KMS-11 (cell line): ENCODE data around the gene CD6.

Experiments
- H2AFZ ChIP-seq: fragments of 200-600 bp; sonication (generic); 2 replicates; pipeline ENCODE4 v1.6.1; 2016; ENCODE audit warnings: antibody characterized with exemption, mixed run types, low read depth
- H3K27ac ChIP-seq: fragments of 200-600 bp; sonication (generic); 2 replicates; pipeline ENCODE4 v1.6.1; 2016; ENCODE audit warnings: mild to moderate bottlenecking, mixed run types
- H3K27me3 ChIP-seq: fragments of 200-600 bp; sonication (generic); 2 replicates; pipeline ENCODE4 v1.6.1; 2017; ENCODE audit warnings: mild to moderate bottlenecking, low read depth, mixed run types, moderate library complexity; ENCODE audit not compliant: insufficient read depth
- H3K36me3 ChIP-seq: fragments of 200-600 bp; sonication (generic); 2 replicates; pipeline ENCODE4 v1.6.1; 2017; ENCODE audit warnings: mild to moderate bottlenecking, mixed run types; ENCODE audit not compliant: insufficient read depth
- H3K4me1 ChIP-seq: fragments of 200-600 bp; sonication (generic); 2 replicates; pipeline ENCODE4 v1.6.1; 2016; ENCODE audit warnings: mild to moderate bottlenecking, low read depth, mixed run types; ENCODE audit not compliant: poor library complexity, severe bottlenecking
- H3K4me2 ChIP-seq: fragments of 200-600 bp; sonication (generic); 2 replicates; pipeline ENCODE4 v1.7.0; 2016; ENCODE audit warnings: mild to moderate bottlenecking, mixed run types
- H3K4me3 ChIP-seq: fragments of 200-600 bp; sonication (generic); IDR thresholded peaks from 2 replicates; pipeline ENCODE4 v1.6.1; 2017; ENCODE audit warnings: low read depth, low read length, mixed read lengths; ENCODE audit not compliant: insufficient read depth
- H3K79me2 ChIP-seq: fragments of 200-600 bp; sonication (generic); 2 replicates; pipeline ENCODE4 v1.6.1; 2016; ENCODE audit warnings: low read depth, mixed run types; ENCODE audit not compliant: insufficient read depth
- H3K9ac ChIP-seq: fragments of 200-600 bp; sonication (generic); 2 replicates; pipeline ENCODE4 v1.6.1; 2016; ENCODE audit warnings: mild to moderate bottlenecking, mixed run types
- H4K20me1 ChIP-seq: fragments of 200-600 bp; sonication (generic); 2 replicates; pipeline ENCODE4 v1.6.1; 2016; ENCODE audit warnings: mild to moderate bottlenecking, mixed run types; ENCODE audit not compliant: insufficient read depth
- CTCF ChIP-seq: fragments of 200-600 bp; sonication (generic); conservative IDR thresholded peaks from 2 replicates; pipeline ENCODE4 v1.6.1; 2017; ENCODE audit warnings: low read depth, mild to moderate bottlenecking, antibody characterized with exemption, low read length, moderate library complexity, mixed read lengths

Gene CD6

GRCh38 chr11:61001931-61002330 lies 30.5 kb downstream of the CD6 start:
- no peaks in the 10 kb centered on the region for H3K27me3 ChIP-seq
- no peak overlapping the region for H3K9ac ChIP-seq
- no peak for TF ChIP-seq CTCF

DNA sequence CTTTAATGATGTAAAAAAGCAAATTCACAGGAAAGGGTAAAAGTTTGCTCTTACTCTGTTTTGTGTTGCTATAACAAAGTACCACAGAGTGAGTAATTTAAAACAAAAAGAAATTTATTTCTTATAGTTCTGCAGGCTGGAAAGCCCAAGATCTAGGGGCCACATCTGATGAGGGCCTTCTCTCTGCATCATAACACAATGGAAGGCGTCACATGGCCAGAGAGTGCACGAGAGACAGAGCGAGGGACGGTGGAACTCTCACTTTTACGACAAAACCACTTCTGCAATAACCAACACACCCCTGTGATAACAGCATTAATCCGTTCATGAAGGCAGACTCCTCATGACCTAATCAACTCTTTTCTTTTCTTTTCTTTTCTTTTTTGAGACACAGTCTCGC lies 31.1 kb downstream of the CD6 start:
- H4K20me1 ChIP-seq: no peaks in the 10 kb centered on the region
- no peak overlapping the region for H3K9ac ChIP-seq
- H3K4me3 ChIP-seq: no peak overlapping the region
- H3K27me3 ChIP-seq: no peaks in the 10 kb centered on the region
- H3K36me3 ChIP-seq: no peaks in the 10 kb centered on the region
- no peaks in the 10 kb centered on the region for H3K4me1 ChIP-seq
- no peak overlapping the region for H3K4me2 ChIP-seq
- no peaks in the 10 kb centered on the region for H3K79me2 ChIP-seq
- H3K27ac ChIP-seq: no peak overlapping the region
- TF ChIP-seq CTCF: no peak
- H2AFZ ChIP-seq: no peak overlapping the region

More at GRCh38 chr11:61001931-61002330, 30.5 kb downstream of the CD6 start:
- Histone ChIP-seq H3K4me1 (no peaks in the 10 kb centered on the region), H3K27ac (no peak overlapping the region), H3K79me2 (no peaks in the 10 kb centered on the region), H3K4me2 (no peak overlapping the region), H3K4me3 (no peak overlapping the region), H4K20me1 (no peaks in the 10 kb centered on the region), H3K36me3 (no peaks in the 10 kb centered on the region), H2AFZ (no peak overlapping the region)

GRCh38 chr11:61004180-61004611 lies 32.7 kb downstream of the CD6 start:
- H3K4me2 ChIP-seq: no peak overlapping the region
- no peak overlapping the region for H3K27ac ChIP-seq
- H2AFZ ChIP-seq: no peak overlapping the region
- no peaks in the 10 kb centered on the region for H3K36me3 ChIP-seq
- H3K9ac ChIP-seq: no peak overlapping the region
- H3K27me3 ChIP-seq: no peaks in the 10 kb centered on the region
- H3K4me1 ChIP-seq: no peaks in the 10 kb centered on the region
- H4K20me1 ChIP-seq: no peaks in the 10 kb centered on the region
- TF ChIP-seq CTCF: no peak
- no peaks in the 10 kb centered on the region for H3K79me2 ChIP-seq
- no peak overlapping the region for H3K4me3 ChIP-seq

DNA sequence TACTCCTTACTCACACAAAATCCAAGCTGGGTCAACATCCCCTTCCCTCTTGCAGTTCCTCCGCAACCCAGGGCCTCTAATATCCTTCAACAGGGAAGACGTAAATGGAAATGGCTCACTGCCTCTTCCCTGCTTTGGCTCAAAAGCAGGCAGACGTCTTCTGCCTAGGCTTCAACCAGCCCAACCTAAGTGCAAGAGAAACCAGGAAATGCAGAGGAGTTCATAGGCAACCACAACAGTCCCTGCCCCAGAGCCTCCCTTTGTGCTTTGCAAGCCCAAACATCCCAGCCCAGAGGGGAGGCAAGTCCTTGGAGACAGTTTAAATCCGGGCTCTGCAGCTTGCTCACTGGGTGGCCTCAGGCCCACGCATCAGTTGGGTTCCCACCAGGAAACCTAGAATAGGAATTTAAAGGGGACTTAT lies 33.3 kb downstream of the CD6 start:
- Histone ChIP-seq H2AFZ (no peak overlapping the region), H3K9ac (no peak overlapping the region), H4K20me1 (no peaks in the 10 kb centered on the region), H3K36me3 (no peaks in the 10 kb centered on the region), H3K79me2 (no peaks in the 10 kb centered on the region), H3K4me2 (no peak overlapping the region), H3K27ac (no peak overlapping the region), H3K27me3 (no peaks in the 10 kb centered on the region), H3K4me3 (no peak overlapping the region), H3K4me1 (no peaks in the 10 kb centered on the region)
- no peak for TF ChIP-seq CTCF
